ENCODE results near the gene CDH24. TPM values are rescaled to one million over a fixed set of nuclear protein-coding genes. Genes with fewer than 3 reads are reported as not detected.
A peak's percentile ranks its signal among the peaks of the same experiment; 100 is the strongest.

CDH24 gene
- total and polyA plus RNA-seq, 2 experiments from 2014 or later: 6.9 to 18.0 TPM

DNA sequence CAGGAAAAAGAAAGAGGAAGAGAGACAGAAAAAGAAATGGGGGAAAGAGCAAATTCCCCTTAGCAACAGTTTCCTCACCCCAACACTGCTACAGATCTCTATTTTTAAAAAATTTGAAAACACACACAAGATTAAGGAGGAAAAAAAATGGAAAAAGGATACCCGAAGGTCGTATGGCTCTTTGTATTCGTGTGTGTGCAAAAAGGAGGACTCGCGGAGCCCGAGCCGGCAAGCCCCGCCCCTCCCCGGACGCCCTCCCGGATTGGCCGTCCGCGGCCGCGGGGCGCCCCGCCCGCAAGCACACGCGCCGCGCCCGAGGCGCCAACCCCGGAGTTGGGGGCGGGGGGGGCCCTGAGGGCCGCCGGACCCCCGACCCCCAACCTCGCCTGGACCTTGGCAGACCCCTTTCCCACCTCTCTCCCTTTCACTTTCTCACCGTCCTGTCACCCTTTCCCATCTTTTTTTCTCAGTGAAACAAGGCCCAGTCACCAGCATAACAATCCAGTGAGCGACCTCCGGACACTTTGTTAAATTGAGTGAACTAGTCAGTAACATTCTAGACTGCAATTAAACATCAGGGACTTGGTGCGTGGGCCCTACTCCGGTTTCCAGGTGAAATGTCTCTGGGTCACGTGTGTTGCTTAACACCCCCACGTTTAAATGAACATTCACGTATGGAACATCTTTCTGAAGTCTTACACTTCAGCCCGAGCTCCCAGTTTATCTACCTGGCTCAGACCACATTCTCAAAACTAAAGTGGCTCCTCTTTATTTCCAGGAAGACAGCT is 47.2 kb downstream of the CDH24 start, which contains the start of gene C14orf93:
TSS of gene C14orf93 (minus strand) at position 205 of the 788 bp plus-strand sequence. CDS start 11,120 bp downstream, outside the sequence.
- peaks cover 21% of the 10 kb centered on the region for H3K4me1 ChIP-seq (ENCODE audit: insufficient read depth)
- H3K27ac ChIP-seq: peak within 1 kb of the TSS; percentile 90
- H3K4me3 ChIP-seq: peak within 1 kb of the TSS; percentile 37
- TF ChIP-seq EZH2 (IDR thresholded peaks at IDR 0.05; ENCODE audit: borderline replicate concordance): no peak
- no peak for TF ChIP-seq EZH2phosphoT487 (IDR thresholded peaks at IDR 0.05; ENCODE audit: low read depth, severe bottlenecking, unreplicated experiment)
- TF ChIP-seq, protein P1, sequence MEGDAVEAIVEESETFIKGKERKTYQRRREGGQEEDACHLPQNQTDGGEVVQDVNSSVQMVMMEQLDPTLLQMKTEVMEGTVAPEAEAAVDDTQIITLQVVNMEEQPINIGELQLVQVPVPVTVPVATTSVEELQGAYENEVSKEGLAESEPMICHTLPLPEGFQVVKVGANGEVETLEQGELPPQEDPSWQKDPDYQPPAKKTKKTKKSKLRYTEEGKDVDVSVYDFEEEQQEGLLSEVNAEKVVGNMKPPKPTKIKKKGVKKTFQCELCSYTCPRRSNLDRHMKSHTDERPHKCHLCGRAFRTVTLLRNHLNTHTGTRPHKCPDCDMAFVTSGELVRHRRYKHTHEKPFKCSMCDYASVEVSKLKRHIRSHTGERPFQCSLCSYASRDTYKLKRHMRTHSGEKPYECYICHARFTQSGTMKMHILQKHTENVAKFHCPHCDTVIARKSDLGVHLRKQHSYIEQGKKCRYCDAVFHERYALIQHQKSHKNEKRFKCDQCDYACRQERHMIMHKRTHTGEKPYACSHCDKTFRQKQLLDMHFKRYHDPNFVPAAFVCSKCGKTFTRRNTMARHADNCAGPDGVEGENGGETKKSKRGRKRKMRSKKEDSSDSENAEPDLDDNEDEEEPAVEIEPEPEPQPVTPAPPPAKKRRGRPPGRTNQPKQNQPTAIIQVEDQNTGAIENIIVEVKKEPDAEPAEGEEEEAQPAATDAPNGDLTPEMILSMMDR (IDR thresholded peaks at IDR 0.05; ENCODE audit: poor library complexity): no peak
- peaks cover 14% of the 10 kb centered on the region for H3K79me2 ChIP-seq
- H3K9me3 ChIP-seq (ENCODE audit: low read depth): no peaks in the 10 kb centered on the region
- WGBS (ENCODE audit: low lambda C conversion rate, missing lambda C conversion rate): 4% methylated on average over 36 of the region's 40 CpGs
- H3K36me3 ChIP-seq (replicated peaks; ENCODE audit: insufficient read depth, low read depth): no peaks in the 10 kb centered on the region
- H2AFZ ChIP-seq: peak within 1 kb of the TSS; percentile 98
- H3K27me3 ChIP-seq: no peaks in the 10 kb centered on the region
- H3K9me2 ChIP-seq (replicated peaks; ENCODE audit: insufficient read depth): no peaks in the 10 kb centered on the region
- H3K4me2 ChIP-seq: peak within 1 kb of the TSS; percentile 79
- no peaks in the 10 kb centered on the region for H4K20me1 ChIP-seq (ENCODE audit: insufficient read depth, poor library complexity, severe bottlenecking)
- DNase-seq (ENCODE audit: low spot score): peak; percentile 88

DNA sequence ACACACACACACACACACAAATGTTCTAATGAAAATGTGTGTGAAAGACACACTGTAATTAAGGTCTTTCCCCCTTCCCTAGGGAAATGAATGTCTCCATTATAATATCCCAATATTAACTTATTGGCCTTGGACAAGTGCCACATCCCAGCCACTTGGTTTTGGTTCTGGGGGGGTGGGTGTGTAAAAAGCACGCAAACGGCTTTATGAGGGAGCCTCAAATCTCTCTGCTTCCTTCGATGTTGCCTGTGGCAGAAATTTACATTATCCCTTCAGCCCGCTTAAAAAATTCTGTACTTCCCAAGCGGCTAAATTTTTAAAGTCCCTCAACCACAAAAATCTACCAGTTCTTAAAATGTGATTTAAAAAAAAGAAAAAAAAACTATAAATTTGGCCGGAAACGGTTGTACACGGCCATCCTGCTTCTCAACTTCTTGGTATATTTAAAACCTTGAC is 47.8 kb downstream of the CDH24 start:
- peak overlapping the region; percentile 37 for H3K4me3 ChIP-seq
- no peaks in the 10 kb centered on the region for H3K9me3 ChIP-seq (ENCODE audit: low read depth)
- peak overlapping the region; percentile 90 for H3K27ac ChIP-seq
- WGBS (ENCODE audit: low lambda C conversion rate, missing lambda C conversion rate): 22% methylated on average over 8 of the region's 8 CpGs
- H3K9me2 ChIP-seq (replicated peaks; ENCODE audit: insufficient read depth): no peaks in the 10 kb centered on the region
- no peaks in the 10 kb centered on the region for H3K36me3 ChIP-seq (replicated peaks; ENCODE audit: insufficient read depth, low read depth)
- H3K27me3 ChIP-seq: no peaks in the 10 kb centered on the region
- H4K20me1 ChIP-seq (ENCODE audit: insufficient read depth, poor library complexity, severe bottlenecking): no peaks in the 10 kb centered on the region
- peak overlapping the region; percentile 79 for H3K4me2 ChIP-seq
- DNase-seq (ENCODE audit: low spot score): no peak
- H3K79me2 ChIP-seq: peaks cover 14% of the 10 kb centered on the region
- TF ChIP-seq EZH2phosphoT487 (IDR thresholded peaks at IDR 0.05; ENCODE audit: low read depth, severe bottlenecking, unreplicated experiment) (no peak), EZH2 (IDR thresholded peaks at IDR 0.05; ENCODE audit: borderline replicate concordance) (no peak)
- TF ChIP-seq, protein P1 (IDR thresholded peaks at IDR 0.05; ENCODE audit: poor library complexity): no peak
- peak overlapping the region; percentile 98 for H2AFZ ChIP-seq
- H3K4me1 ChIP-seq (ENCODE audit: insufficient read depth): peaks cover 21% of the 10 kb centered on the region

DNA sequence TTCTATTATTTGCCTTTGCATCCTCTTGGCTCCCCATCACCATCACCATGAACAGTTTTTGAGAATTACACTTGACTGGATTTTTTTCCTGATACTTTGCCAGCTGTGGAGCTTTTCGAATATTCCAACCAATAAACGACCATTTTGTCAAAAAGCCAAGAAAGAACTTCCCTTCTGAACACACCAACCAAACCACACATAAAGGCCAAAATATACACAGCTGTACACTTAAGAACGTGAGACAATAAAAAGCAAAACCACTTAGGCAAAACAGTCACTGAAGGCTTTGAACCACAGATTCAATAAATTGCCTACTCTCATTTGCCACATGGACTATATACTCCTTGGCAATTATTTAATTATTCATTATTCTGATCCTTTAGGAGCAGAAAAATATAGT is 48.5 kb downstream of the CDH24 start:
- H3K27ac ChIP-seq: peak overlapping the region; percentile 97
- TF ChIP-seq EZH2phosphoT487 (IDR thresholded peaks at IDR 0.05; ENCODE audit: low read depth, severe bottlenecking, unreplicated experiment): no peak
- TF ChIP-seq EZH2 (IDR thresholded peaks at IDR 0.05; ENCODE audit: borderline replicate concordance): no peak
- TF ChIP-seq, protein P1 (IDR thresholded peaks at IDR 0.05; ENCODE audit: poor library complexity): no peak
- peaks cover 21% of the 10 kb centered on the region for H3K4me1 ChIP-seq (ENCODE audit: insufficient read depth)
- H3K36me3 ChIP-seq (replicated peaks; ENCODE audit: insufficient read depth, low read depth): no peaks in the 10 kb centered on the region
- no peaks in the 10 kb centered on the region for H4K20me1 ChIP-seq (ENCODE audit: insufficient read depth, poor library complexity, severe bottlenecking)
- no peak overlapping the region for H3K4me3 ChIP-seq
- 68% methylated on average over 3 of the region's 3 CpGs for WGBS (ENCODE audit: low lambda C conversion rate, missing lambda C conversion rate)
- H3K4me2 ChIP-seq: peak overlapping the region; percentile 79
- peaks cover 14% of the 10 kb centered on the region for H3K79me2 ChIP-seq
- no peaks in the 10 kb centered on the region for H3K27me3 ChIP-seq
- no peaks in the 10 kb centered on the region for H3K9me3 ChIP-seq (ENCODE audit: low read depth)
- H3K9me2 ChIP-seq (replicated peaks; ENCODE audit: insufficient read depth): no peaks in the 10 kb centered on the region
- peak; percentile 22 for DNase-seq (ENCODE audit: low spot score)
- no peak overlapping the region for H2AFZ ChIP-seq
